ENCODE measurements around the gene RGS7.

Gene RGS7

GRCh38 chr1:241163363-241163762 is 193.6 kb downstream of the RGS7 start:
- TF ChIP-seq CTCF (IDR thresholded peaks at IDR 0.05; ENCODE audit: low read depth, low read length, missing control alignments) = no peak
- DNase-seq (ENCODE audit: low read depth) = no peak
- in situ Hi-C loops (cut with HindIII; ENCODE audit: low sequenced_read_pairs) = no loop called here
- H3K4me3 ChIP-seq (ENCODE audit: low read depth, low read length) = no peak overlapping the region

GRCh38 chr1:241161188-241161689 is 195.8 kb downstream of the RGS7 start:
- DNase-seq (ENCODE audit: low read depth) = no peak
- in situ Hi-C loops (cut with HindIII; ENCODE audit: low sequenced_read_pairs) = no loop called here
- H3K4me3 ChIP-seq (ENCODE audit: low read depth, low read length) = no peak overlapping the region
- TF ChIP-seq CTCF (IDR thresholded peaks at IDR 0.05; ENCODE audit: low read depth, low read length, missing control alignments) = no peak

GRCh38 chr1:241157435-241157834 is 199.6 kb downstream of the RGS7 start:
- in situ Hi-C loops (cut with HindIII; ENCODE audit: low sequenced_read_pairs) = no loop called here
- DNase-seq (ENCODE audit: low read depth) = no peak
- no peak for TF ChIP-seq CTCF (IDR thresholded peaks at IDR 0.05; ENCODE audit: low read depth, low read length, missing control alignments)
- no peak overlapping the region for H3K4me3 ChIP-seq (ENCODE audit: low read depth, low read length)

- no peak for TF ChIP-seq CTCF (IDR thresholded peaks at IDR 0.05; ENCODE audit: low read depth, low read length, missing control alignments)
- H3K4me3 ChIP-seq (ENCODE audit: low read depth, low read length) = no peak overlapping the region
- in situ Hi-C loops (cut with HindIII; ENCODE audit: low sequenced_read_pairs) = no loop called here
- no peak for DNase-seq (ENCODE audit: low read depth)
These were observed 200.6 kb downstream of the RGS7 start for GRCh38 chr1:241156231-241156965.

- TF ChIP-seq CTCF (IDR thresholded peaks at IDR 0.05; ENCODE audit: low read depth, low read length, missing control alignments) = no peak
- in situ Hi-C loops (cut with HindIII; ENCODE audit: low sequenced_read_pairs) = no loop called here
- no peak for DNase-seq (ENCODE audit: low read depth)
- no peak overlapping the region for H3K4me3 ChIP-seq (ENCODE audit: low read depth, low read length)
These were observed 211.1 kb downstream of the RGS7 start for GRCh38 chr1:241145881-241146280.

GRCh38 chr1:241143765-241144442 is 213.1 kb downstream of the RGS7 start:
- DNase-seq (ENCODE audit: low read depth) = no peak
- TF ChIP-seq CTCF (IDR thresholded peaks at IDR 0.05; ENCODE audit: low read depth, low read length, missing control alignments) = no peak
- no peak overlapping the region for H3K4me3 ChIP-seq (ENCODE audit: low read depth, low read length)
- in situ Hi-C loops (cut with HindIII; ENCODE audit: low sequenced_read_pairs) = no loop called here

Data from astrocyte of the cerebellum (primary cell).